ENCODE data around the gene GTF2IRD2.
"Not testable (repeated sequence)": the region's sequence is repeated elsewhere in the genome, so short reads cannot be mapped to it uniquely, and the experiment has no call there.

The GTF2IRD2 gene

GRCh38 chr7:74850833-74851721 is at the start of gene GTF2IRD2:
GTF2IRD2 (minus strand) TSS chr7:74851605; CDS start chr7:74836378, 15,227 bp downstream.
- DNase-seq (ENCODE audit: insufficient read length, low spot score); FAIRE-seq: not testable (repeated sequence)

GRCh38 chr7:74890158-74891123 is 39.0 kb upstream of the GTF2IRD2 start:
- not testable (repeated sequence) for DNase-seq (ENCODE audit: insufficient read length, low spot score); FAIRE-seq

- not testable (repeated sequence) for DNase-seq (ENCODE audit: insufficient read length, low spot score); FAIRE-seq
Measured at GRCh38 chr7:74889518-74890129, 38.2 kb upstream of the GTF2IRD2 start.

- not testable (repeated sequence) for DNase-seq (ENCODE audit: insufficient read length, low spot score); FAIRE-seq
Measured at GRCh38 chr7:74885295-74885694, 33.9 kb upstream of the GTF2IRD2 start.

GRCh38 chr7:74882110-74882509 is 30.7 kb upstream of the GTF2IRD2 start:
- DNase-seq (ENCODE audit: insufficient read length, low spot score); FAIRE-seq: not testable (repeated sequence)

GRCh38 chr7:74874748-74875512 is 23.5 kb upstream of the GTF2IRD2 start:
- not testable (repeated sequence) for FAIRE-seq; DNase-seq (ENCODE audit: insufficient read length, low spot score)

- FAIRE-seq; DNase-seq (ENCODE audit: insufficient read length, low spot score): not testable (repeated sequence)
Measured at GRCh38 chr7:74874104-74874747, 22.8 kb upstream of the GTF2IRD2 start.

- FAIRE-seq; DNase-seq (ENCODE audit: insufficient read length, low spot score): not testable (repeated sequence)
Measured at GRCh38 chr7:74872542-74872941, 21.1 kb upstream of the GTF2IRD2 start.

GRCh38 chr7:74865777-74866176 is 14.4 kb upstream of the GTF2IRD2 start:
- DNase-seq (ENCODE audit: insufficient read length, low spot score); FAIRE-seq: not testable (repeated sequence)

- DNase-seq (ENCODE audit: insufficient read length, low spot score); FAIRE-seq: not testable (repeated sequence)
Measured at GRCh38 chr7:74849853-74850252, 1.6 kb downstream of the GTF2IRD2 start.

GRCh38 chr7:74830411-74830810 is 21.0 kb downstream of the GTF2IRD2 start:
- FAIRE-seq; DNase-seq (ENCODE audit: insufficient read length, low spot score): not testable (repeated sequence)

GRCh38 chr7:74829959-74830358 is 21.4 kb downstream of the GTF2IRD2 start:
- FAIRE-seq: not testable (repeated sequence)

GRCh38 chr7:74821259-74821658 is 30.1 kb downstream of the GTF2IRD2 start:
- FAIRE-seq; DNase-seq (ENCODE audit: insufficient read length, low spot score): not testable (repeated sequence)

More at GRCh38 chr7:74829959-74830358, 21.4 kb downstream of the GTF2IRD2 start:
- DNase-seq (ENCODE audit: insufficient read length, low spot score): not testable (repeated sequence)

GRCh38 chr7:74820146-74820805 is 31.1 kb downstream of the GTF2IRD2 start:
- not testable (repeated sequence) for FAIRE-seq; DNase-seq (ENCODE audit: insufficient read length, low spot score)

GRCh38 chr7:74815882-74816281 is 35.5 kb downstream of the GTF2IRD2 start:
- not testable (repeated sequence) for DNase-seq (ENCODE audit: insufficient read length, low spot score); FAIRE-seq

GRCh38 chr7:74798644-74799043 is 52.8 kb downstream of the GTF2IRD2 start:
- DNase-seq (ENCODE audit: insufficient read length, low spot score); FAIRE-seq: not testable (repeated sequence)

- FAIRE-seq; DNase-seq (ENCODE audit: insufficient read length, low spot score): not testable (repeated sequence)
Measured at GRCh38 chr7:74797848-74798622, 53.4 kb downstream of the GTF2IRD2 start.
